Right ventricle myocardium inferior (tissue), 1 donor: ENCODE data around the gene PPIL6. TPM values are rescaled to one million over a fixed set of nuclear protein-coding genes. Genes with fewer than 3 reads are reported as not detected.
A peak's percentile ranks its signal among the peaks of the same experiment; 100 is the strongest.

Source experiments
- ATAC-seq: fragments of 200-7000 bp; cut with Tn5 transposase; one replicate; pipeline ENCODE4 v1.9.1; 2020; ENCODE audit warnings: mild to moderate bottlenecking, moderate library complexity
- DNase-seq: peaks from one replicate; pipeline ENCODE4 v3.0.0; 2021; ENCODE audit errors: missing footprints
- intact Hi-C: fragments of 100-400 bp; cut with DNase I; formaldehyde crosslinking; loops from one replicate; pipeline ENCODE4 v1.11.0; 2022
- total RNA-seq: library from RNA; stranded (reverse); fragmentation: NEBNext Ultra II Directional; extraction: Animal tissue kit (Norgen Biotek cat#: 25700); gene quantifications from one replicate; pipeline ENCODE4 v1.2.1, GENCODE V29; 2021
- donor health status: DM: no; HTN: yes; CAD: no; lungs with severe emphysema.

Gene PPIL6
- total RNA-seq, 1 donor from 2014 or later: 4.5 TPM

GRCh38 chr6:109434456-109434855, 6.0 kb downstream of the PPIL6 start:
- intact Hi-C loops: no loop called here
- DNase-seq (no peak), ATAC-seq (no peak)

- peak; percentile 16 for ATAC-seq
These were observed 10.9 kb downstream of the PPIL6 start for GRCh38 chr6:109429496-109429895.

DNA sequence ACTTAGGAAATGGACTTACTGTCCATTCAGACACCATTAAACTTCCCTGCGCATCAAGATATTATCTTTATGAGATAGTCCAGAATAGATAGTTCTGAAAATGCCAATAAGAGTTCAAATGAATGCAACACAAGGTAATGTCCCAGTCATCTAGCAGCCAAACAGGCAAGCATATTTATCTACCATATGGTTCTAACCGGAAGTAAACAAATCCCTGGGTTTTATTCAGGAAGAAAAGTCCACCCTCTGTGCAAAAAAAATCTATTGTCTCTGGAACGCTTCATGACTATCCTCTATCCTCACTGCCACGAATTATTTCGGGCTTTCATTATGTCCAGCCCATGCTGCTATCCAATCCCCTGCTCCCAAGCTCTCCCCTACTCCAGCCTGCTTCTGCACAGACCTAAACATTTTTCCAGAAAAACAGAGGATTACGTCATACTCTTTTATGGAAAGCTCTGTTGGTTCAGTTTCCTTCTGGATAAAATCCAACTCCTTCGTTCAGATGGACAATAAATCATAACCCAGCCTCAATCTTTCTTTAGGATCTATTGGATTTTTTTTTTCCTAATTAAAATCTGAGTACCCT, 11.4 kb downstream of the PPIL6 start:
- intact Hi-C loops: no loop called here
- peak; percentile 59 for ATAC-seq
- no peak for DNase-seq

More at GRCh38 chr6:109429496-109429895, 10.9 kb downstream of the PPIL6 start:
- intact Hi-C loops: no loop called here
- no peak for DNase-seq

DNA sequence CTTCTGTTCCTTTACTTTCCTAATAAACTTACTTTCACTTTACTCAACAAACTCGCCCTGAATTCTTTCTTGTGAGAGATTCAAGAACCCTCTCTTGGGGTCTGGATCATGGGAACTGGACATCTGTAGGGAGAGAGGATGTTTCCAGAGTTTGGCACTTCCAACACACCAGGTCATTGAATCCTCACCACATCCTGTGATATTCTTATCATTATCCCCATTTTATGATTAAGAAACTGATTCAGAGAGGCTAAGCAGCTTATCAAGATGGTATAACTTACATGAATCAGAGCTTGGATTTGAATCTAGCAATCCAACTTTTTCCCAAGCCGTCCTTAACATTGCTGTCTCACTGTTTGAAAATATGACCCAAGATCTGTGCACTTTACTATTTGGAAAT, 15.5 kb downstream of the PPIL6 start:
- no peak for ATAC-seq

GRCh38 chr6:109421184-109421583, 19.2 kb downstream of the PPIL6 start:
- ATAC-seq: no peak
- intact Hi-C loops: no loop called here
- DNase-seq: no peak

More for the DNA sequence above, 15.5 kb downstream of the PPIL6 start:
- DNase-seq: no peak
- intact Hi-C loops: no loop called here

DNA sequence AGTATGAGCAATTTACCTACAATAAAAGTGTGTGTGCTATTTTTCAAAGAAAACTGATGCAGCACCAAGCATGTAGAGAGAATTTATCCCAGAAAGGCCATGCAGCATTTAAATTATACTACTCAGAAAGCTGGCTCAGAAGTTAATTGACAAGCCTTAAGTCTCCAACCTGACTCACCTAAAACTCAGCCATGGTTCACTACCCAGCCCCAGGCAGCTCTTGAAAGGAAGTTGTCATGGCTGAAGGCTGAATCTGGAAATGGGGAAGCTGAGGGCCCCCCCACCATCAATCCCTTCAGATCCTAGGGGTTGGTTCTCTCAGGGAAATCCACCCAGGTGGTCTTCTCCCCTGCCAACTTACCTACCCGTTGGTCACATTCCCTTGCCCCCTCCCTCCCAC, 19.7 kb downstream of the PPIL6 start:
- DNase-seq (no peak), ATAC-seq (no peak)

DNA sequence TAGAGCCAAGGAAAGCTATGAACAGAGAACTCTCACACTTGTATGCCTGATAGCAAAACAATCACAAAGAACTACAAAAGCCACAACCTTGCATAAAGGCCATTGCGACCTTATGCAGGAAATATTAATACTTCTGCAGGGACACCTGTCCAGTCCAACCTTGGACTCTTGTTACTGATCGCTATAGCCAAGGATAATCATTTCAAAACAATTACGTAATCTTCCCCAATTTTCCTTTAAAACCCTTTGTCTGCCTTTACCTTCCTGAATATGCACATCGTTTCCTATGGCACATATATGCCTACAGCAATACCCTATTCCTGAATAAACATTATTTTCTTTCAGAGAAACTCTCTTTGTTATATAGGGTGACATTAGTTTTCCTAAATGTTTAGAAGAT, 22.8 kb downstream of the PPIL6 start:
- intact Hi-C loops: no loop called here
- ATAC-seq (no peak), DNase-seq (no peak)

More for the DNA sequence above, 19.7 kb downstream of the PPIL6 start:
- intact Hi-C loops: no loop called here

GRCh38 chr6:109411034-109411433, 29.4 kb downstream of the PPIL6 start:
- ATAC-seq: no peak
- no peak for DNase-seq
- intact Hi-C loops: no loop called here

- DNase-seq (no peak), ATAC-seq (no peak)
- intact Hi-C loops: no loop called here
These were observed 34.2 kb downstream of the PPIL6 start for GRCh38 chr6:109406196-109406595.

- ATAC-seq (no peak), DNase-seq (no peak)
- intact Hi-C loops: no loop called here
These were observed 43.4 kb downstream of the PPIL6 start for GRCh38 chr6:109397020-109397419.

DNA sequence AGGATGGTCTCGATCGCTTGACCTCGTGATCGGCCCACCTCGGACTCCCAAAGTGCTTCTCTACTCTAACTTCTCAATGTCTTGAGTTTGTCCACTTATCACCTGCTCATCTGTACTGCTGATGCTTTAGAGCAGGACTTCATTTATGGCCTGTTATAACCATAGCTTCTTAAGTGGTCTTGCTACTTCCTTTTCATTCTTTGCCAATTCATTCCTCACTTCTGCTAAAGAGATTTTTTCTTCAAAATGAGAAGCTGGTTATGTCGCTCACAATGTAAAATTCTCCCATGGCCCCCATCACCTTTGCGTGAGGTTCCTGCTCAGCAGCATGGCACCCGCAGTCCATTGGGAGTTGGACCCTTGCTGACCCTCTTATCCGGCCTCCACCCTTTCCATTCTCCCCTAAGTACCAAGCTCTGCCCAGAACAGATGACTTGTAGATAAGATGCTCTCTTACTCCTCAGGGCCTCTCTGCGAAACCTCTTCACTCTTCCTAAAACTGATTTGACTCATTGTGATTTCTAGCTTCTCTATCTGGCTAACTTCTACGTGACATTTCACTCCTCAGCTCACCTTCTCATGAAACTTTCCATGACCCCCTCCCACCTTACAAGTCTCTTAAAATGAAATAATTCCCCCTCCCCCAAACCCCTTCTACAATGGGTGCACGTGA, 44.2 kb downstream of the PPIL6 start:
- intact Hi-C loops: no loop called here
- ATAC-seq (no peak), DNase-seq (no peak)

- no peak for ATAC-seq
- DNase-seq: no peak
- intact Hi-C loops: no loop called here
These were observed 46.5 kb downstream of the PPIL6 start for GRCh38 chr6:109393886-109394281.

DNA sequence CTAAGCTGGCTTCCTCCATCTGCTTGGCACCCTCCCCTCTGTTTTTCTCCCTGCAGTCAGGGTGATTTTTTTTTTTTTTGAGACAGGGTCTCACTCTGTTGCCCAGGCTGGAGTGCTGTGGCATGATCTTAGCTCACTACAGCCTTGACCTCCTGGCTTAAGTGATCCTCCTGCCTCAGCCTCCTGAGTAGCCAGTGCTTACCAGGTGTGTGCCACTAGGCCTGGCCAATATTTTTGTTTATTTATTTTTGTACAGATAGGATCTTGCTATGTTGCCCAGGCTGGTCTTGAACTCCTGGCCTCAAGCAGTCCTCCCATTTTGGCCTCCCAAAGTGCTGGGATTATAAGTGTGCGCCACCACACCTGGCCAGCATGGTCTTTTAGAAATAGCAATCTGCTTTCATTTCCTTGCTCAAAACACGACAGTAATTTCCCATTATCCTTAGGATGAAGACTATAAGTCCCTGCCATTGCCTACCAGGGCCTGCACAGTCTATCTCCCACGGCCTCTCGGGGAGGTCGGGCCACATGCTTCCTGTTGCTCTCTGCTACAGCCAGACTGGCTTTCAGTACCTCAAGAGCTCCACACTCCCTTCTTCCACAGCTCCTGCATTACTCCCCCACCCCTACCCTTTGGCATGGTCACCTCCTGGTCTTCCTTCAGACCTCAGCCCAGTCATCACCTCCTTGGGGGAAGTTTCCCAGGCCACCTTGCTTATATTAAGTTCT, 47.1 kb downstream of the PPIL6 start:
- intact Hi-C loops: no loop called here
- ATAC-seq: no peak
- DNase-seq: no peak

DNA sequence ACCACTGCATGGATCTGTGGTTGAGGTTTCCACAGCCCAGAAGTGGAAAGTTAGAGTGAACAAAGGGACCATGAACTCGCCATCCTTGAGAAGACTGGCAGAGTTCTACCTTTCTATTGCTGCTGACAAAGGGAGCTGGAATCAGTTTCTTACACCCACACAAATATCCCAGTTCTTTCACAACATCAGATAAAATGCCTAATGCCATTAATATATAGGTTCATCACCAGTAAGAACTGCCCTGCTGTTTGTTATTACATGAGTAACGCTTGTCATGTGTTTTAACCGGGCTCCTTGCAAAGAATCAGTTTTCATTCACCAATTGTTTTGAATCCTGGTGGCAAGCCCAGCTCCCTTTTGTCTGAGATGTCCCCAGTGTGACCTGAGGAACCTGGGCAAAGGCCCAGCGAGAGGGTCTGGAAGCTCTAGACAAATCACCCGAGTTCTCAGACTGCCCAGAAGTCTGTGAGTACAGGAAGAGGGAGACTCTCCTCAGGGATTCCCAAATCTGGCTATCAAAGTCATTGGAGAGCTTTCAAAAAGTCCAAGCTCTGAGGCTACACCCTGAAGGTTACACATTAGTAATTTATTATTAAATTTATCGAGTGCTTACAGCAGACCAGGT, 50.7 kb downstream of the PPIL6 start:
- intact Hi-C loops: no loop called here
- DNase-seq: no peak
- peak; percentile 28 for ATAC-seq

- ATAC-seq: no peak
- intact Hi-C loops: no loop called here
- DNase-seq: no peak
These were observed 52.2 kb downstream of the PPIL6 start for GRCh38 chr6:109388265-109388664.

DNA sequence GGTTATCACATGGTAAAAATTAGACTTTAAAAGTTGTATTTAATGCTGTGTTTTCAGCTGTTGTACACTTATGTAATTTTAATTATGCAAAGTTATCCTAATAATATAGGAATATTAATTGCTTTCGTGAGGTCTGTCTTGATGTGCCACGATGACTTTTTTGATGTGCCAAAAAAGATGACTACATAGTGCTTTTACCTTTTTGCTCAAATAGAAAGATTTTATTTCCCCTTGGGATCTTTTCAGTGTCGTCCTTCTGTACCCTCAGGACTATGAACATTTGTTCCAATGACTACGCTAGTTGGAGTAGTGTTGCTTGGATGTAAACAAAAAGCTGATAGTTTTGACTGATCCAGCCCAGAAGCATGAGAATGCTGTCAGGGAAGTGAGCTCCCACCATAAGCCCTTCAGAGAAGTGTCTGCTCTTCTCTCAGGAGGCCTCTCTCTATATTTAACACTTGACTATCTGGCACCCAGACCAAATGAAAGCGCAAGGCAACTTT, 56.9 kb downstream of the PPIL6 start:
- intact Hi-C loops: loop anchor here (1.0 to 5.0 kb wide), 6 partner anchors 57 to 309 kb away; partner anchors contain the start of genes AK9, CEP57L1, FIG4 and PPIL6
- DNase-seq: no peak
- ATAC-seq: no peak

GRCh38 chr6:109382576-109383437, 57.6 kb downstream of the PPIL6 start:
- intact Hi-C loops: loop anchor here (1.0 to 5.0 kb wide), 6 partner anchors 58 to 309 kb away; partner anchors contain the start of genes AK9, CEP57L1, FIG4 and PPIL6
- ATAC-seq (peak; percentile 95), DNase-seq (peak; percentile 98)
